GM21576 (cell line): ENCODE results near the gene SYCP2.
"Not testable (repeated sequence)": the region's sequence is repeated elsewhere in the genome, so short reads cannot be mapped to it uniquely, and the experiment has no call there.

ENCODE experiments used
- ATAC-seq: cut with Tn5 transposase; IDR thresholded peaks from one replicate; pipeline ENCODE4 v1.9.1; 2021; ENCODE audit warnings: mild to moderate bottlenecking, moderate library complexity; ENCODE audit not compliant: unreplicated experiment

SYCP2 gene

DNA sequence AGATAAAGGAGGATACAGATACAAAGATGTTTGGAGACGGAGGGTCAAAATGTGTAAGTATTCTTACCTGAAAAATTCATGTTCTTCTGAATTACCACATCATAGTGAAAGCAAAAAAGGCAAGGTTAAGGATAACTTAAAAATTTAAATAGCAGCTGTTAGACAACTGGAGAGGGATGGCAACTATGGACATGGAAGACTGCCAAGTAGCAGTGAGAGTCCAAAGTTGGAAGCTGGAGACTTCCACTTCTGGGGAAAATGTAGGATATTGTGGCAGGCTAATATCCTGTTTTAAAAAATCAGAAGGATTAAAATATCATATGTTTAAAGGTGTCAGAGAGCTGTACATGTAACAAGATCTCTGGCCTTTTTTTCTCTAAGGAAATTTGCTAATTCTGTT, 29.8 kb downstream of the SYCP2 start:
- ATAC-seq: no peak

DNA sequence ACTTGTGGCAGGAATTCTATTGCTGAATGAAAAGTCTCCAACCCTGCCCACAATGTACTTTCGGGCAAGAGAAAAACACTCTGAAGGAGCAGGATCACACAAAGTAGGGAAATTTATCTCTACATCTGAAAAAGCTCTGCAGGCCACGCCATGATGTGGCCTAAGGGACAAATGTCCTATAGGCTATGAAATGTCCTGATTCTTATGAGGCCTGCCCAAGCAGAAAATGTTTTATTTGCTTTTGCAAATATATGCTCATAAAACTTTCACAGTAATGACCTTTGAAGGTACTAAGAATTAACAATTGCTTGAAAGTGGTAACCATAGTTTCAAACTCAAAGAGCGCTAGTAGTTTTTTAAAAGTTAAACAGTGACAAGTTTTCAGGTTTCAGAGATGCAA, 31.0 kb downstream of the SYCP2 start:
- ATAC-seq: no peak

DNA sequence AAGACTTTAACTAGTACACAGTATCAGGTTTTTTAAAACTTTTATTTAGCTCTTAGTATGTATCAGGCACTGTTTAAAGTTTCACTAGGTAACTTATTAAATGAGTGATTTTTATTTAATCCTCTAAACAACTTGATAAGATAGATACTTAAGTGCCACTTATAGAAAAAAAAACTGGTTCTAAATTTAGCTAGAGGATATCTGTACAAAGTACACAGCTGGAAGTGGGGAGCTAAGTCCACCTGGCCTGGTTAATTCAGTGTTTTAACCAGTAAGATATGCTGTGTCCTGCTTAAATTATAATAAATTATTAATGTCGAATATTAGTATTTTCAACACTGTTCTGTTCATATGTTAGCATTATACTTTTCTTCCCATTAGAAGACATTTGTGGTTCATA, 37.5 kb downstream of the SYCP2 start:
- ATAC-seq: no peak

DNA sequence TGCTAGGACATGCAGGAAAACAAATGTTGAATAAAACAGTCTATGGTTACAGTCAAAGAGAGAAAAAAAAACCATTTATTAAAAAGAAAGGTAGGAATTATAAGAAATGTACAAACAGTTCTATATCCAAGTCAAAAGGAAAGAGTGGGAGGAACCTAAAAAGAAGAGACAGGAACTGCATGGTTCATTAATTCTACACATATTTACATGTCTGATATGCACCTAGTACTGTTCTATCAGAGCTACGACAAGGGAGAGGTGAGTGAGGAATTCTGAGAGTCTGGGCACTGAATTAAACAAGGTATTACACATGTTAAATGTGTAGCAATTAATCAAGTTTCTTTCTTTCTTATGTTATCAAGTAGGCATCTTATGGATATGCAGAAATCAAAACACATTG, 41.9 kb downstream of the SYCP2 start:
- ATAC-seq: no peak

DNA sequence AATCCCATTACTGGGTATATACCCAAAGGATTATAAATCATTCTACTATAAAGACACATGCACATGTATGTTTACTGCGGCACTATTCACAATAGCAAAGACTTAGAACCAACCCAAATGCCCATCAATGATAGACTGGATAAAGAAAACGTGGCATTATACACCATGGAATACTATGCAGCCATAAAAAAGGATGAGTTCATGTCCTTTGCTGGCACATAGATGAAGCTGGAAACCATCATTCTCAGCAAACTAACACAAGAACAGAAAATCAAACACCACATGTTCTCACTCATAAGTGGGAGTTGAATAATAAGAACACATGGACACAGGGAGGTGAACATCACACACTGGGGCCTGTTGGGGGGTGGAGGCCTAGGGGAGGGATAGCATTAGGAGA, 43.4 kb downstream of the SYCP2 start:
- ATAC-seq: not testable (repeated sequence)

DNA sequence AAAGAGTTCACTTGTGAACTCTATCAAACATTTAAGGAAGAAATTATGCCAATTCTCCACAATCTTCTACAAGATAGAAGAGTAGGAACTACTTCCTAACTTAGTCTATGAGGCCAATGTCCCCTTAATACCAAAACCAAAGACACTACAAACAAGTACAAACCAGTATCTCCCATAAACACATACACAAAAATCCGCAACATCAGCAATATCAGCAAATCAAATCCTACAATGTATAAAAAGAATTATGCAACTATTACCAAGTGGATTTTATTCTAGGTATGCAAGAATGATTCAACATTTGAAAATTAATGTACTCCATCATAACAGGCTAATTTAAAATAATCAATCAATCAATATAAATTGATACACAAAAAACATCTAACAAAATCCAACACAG, 45.4 kb downstream of the SYCP2 start:
- ATAC-seq: no peak

DNA sequence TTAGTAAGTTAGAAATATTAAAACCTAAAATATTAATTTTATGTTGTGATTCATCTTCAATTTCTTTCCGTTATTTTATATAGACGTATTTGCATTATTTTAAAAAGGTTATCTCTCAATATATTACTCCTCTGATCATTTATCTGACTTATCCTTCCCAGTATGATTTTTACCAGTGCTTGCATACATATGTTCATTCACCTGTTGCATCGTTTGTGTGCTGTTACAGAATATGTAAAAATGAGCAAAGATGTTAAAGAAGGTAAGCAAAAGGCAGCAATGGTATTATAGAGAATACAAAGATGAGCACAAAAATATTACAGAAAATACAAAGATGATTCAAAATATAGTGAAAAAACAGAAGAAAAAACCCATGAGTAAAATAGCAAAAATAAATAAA, 48.9 kb downstream of the SYCP2 start:
- no peak for ATAC-seq

DNA sequence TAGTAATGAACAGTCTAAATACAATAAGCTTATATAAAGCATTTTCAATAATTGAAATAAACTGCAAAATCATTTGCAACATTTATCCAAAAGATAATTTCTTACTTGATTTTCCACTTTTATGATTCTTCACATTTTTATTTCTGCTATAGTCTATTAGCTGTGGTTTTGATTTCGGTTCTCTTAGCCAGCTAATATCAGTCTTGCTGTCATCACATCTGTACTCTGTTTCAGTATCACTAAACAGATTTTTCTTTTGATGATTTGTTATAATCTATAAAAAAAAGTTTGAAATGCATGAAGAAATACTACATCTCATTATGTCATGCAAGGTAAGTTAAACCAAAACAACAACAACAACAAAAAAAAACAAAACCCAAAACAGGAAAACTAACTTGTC, 53.2 kb downstream of the SYCP2 start:
- ATAC-seq: no peak

DNA sequence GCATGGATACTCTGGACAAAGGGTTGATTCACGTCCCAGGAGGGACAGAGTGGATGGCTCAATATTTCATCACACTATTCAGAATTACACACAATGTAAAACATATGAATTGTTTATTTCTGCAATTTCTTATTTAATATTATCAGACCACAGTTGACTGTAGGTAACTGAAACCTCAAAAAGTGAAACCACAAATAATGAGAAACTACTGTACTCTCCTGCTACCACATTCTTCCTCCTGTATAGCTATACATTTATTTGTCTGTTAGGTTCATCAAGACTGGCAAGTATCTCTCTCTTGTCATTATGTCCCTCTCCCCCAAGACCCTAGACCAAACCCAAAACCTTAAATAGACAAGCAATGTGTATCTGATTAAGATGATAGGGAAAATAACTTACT, 60.0 kb downstream of the SYCP2 start:
- no peak for ATAC-seq

DNA sequence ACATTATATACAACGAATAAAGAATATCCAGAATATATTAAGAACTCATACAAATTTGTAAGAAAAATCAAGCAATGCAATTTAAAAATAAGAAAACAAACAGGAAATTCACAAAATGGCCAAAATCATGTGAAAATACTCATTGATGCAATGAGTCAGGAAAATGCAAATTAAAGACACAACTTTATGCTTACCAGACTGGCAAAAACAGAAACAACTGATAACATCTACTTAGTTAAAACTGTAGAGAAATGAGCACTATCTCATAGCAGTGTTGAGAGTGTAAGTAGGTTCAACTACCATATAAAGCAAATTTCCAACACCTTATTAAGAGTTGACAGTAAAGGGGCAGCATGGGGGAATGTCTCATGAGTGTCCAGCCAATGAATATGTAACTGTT, 62.3 kb downstream of the SYCP2 start:
- ATAC-seq: no peak

DNA sequence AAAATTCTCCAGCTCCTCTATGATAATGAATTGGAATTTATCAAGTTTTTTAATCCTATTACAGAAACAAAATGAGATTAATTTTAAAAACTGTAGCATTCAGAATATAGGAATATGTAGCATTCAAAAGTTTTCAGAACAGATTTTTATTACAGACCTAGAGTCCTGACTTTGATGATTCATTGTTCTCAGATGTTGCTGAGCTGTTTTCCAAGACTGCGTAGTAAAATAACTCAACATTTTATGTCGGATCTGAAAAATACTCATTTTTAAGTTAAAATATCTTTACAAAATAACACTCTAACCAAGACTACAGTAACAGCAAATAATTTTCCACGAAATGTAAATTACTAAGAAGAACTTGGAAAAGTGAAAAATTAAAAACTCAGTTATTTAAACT, 67.1 kb downstream of the SYCP2 start:
- no peak for ATAC-seq

DNA sequence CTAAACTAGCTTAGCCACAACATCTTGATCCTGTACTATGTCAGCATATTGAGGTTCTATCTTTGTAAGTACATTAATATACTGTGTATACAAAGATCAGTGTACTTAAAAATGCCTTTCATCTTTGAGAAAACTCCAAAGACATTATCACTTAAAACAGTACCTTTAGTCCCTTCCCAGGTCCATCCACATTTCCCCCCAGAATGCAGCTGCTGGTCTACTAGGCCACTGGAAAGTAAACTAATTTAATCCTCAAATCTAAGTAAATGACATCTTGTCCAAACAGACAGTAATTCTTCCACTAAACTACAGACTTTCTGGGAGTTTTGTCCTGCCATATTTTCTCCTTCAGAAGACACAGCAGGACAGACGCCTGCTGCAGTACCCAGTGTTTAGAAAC, 68.7 kb downstream of the SYCP2 start:
- ATAC-seq: no peak

DNA sequence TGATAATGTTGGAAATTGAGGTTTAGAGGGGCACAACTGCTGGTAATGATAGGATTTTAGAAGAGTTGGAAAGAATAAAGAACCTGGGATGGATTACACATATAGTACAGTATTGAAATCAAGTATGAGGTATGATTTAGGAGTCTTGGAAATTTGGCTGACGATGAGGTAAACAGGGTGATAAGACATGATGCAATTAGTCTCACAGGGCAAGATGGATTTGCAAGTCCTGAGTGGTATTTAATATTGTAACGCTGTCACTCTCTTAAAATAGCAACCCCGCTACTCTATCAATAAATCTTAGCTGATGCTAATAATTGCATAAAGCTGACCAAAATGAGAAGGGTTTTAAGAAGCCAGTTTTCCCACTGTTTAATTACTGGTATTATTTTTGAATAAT, 70.4 kb downstream of the SYCP2 start:
- no peak for ATAC-seq

DNA sequence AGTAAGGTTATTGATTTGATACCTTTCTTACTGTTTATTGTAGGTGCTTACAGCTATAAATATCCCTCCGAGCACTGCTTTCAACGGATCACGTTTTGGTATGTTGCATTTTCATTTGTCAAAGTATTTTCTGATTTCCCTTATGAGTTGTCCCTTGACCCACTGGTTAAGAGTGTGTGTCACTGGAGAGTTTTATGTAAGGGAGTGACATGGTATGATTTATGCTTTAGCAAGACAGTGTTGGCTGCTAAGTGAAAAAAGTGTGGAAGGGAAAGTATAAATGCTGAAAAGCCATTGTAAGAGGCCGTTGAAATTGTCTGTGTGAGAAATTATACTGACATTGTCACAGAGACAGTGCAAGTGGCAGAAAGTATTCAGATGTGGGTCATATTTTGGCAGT, 72.0 kb downstream of the SYCP2 start:
- no peak for ATAC-seq

DNA sequence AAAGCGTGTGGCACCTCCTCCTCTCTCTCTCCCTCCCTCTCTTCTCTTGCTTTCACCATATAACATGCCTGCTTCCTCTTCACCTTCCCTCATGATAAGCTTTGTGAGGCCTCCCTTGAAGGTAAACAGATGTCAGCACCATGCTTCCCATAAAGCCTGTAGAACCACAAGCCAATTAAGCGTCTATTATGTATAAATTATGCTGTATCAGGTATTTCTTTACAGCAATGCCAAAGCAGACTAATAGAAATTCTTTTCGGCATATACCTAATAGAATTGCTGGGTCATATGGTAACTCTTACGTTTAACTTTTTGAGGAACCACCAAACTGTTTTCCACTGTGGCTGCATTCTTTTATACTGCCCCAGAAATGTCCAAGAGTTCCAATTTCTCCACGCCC, 75.0 kb downstream of the SYCP2 start:
- ATAC-seq: no peak

DNA sequence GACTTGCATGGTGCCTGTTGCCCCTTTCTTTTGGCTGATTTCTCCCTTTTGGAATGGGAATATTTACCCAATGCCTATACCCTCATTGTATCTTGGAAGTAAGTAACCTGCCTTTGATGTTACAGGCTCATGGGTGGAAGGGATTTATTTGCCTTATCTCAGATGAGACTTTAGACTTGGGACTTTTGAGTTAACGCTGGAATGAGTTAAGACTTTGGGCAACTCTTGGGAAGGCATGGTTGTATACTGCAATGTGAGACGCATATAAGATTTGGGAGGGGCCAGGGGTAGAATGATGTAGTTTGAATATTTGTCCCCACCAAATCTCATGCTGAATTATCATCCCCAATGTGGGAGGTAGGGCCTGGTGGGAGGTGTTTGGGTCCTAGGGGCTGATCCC, 75.5 kb downstream of the SYCP2 start:
- ATAC-seq: no peak

DNA sequence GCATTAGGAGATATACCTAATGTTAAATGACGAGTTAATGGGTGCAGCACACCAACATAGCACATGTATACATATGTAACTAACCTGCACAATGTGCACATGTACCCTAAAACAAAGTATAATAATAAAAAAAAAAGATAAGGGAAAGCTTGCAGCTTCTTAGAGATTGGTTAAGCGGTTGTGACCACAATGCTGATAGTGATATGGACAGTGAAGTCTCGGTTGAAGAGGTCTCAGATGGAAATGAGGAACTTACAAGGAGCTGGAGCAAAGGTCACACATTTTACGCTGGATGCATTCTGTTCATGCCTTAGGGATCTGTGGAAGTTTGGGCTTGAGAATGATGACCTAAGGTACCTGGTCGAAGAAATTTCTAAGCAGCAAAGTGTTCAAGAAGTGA, 76.5 kb downstream of the SYCP2 start:
- not testable (repeated sequence) for ATAC-seq

DNA sequence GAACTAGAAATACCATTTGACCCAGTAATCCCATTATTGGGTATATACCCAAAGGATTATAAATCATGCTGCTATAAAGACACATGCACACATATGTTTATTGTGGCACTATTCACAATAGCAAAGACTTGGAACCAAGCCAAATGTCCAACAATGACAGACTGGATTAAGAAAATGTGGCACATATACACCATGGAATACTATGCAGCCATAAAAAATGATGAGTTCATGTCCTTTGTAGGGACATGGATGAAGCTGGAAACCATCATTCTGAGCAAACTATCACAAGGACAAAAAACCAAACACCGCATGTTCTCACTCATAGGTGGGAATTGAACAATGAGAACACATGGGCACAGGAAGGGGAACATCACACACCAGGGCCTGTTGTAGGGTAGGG, 76.9 kb downstream of the SYCP2 start:
- ATAC-seq: not testable (repeated sequence)

DNA sequence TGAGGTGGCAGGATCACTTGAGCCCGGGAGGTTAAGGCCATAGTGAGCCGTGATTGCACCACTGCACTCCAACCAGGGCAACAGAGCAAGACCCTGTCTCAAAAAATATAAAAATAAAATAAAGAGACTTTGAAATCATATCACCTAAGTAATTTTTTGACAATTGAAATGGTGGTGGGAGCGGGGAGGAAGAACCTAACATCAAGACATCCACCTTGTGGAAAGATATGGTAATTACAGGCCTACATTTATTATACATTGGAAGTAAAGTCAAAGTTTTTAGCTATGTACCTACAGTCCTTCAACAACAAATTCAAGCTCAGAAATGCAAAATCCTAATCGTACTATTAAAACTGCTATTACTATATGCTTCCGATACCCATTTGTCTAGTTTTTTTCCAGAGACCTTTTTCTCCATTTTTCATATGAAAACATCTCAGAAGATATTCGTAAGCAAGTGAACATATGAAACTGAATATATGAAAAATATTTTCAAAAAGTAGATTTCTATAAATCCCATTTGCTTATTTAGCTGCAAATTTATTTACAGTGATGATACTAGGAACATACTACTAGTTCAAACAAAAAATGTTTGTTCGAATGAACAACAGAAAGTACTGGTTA, 83.3 kb downstream of the SYCP2 start:
- ATAC-seq: no peak

DNA sequence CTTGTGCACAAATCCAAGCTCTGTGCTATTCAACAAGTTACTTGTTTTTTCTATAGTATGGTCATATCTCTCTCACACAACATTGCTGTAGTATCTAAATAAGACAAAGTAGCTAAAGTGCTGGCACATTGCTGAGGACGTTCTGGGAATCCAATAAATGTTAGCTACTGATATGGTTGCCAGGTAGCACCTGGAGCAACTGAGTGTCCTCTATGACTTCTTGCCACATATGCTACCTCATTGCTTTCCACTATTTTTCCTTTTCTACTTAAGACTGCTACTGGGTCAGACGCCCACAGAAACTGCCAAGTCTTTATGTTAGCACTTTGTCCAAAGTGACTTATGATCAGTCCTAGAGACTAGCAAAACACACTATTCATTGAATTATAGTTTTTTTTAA, 85.3 kb downstream of the SYCP2 start:
- no peak for ATAC-seq

DNA sequence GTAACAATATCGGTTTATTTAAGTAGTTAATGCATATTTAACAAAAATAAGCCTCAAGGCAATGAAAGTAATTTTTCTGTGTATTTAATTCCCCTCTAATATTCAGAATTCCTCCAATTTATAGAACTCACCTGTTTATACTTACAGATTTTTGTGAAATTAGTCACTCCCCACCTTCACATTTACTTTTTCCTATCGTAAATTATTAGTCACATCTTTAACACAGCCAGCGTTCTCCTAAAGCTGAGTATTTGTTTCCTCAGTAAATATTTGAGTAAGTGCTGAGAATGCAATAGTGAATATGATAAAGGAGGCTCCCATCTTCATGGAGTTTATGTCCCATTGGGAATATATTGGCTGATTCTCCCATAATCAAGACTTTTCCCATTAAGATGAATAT, 88.0 kb downstream of the SYCP2 start:
- ATAC-seq: no peak

DNA sequence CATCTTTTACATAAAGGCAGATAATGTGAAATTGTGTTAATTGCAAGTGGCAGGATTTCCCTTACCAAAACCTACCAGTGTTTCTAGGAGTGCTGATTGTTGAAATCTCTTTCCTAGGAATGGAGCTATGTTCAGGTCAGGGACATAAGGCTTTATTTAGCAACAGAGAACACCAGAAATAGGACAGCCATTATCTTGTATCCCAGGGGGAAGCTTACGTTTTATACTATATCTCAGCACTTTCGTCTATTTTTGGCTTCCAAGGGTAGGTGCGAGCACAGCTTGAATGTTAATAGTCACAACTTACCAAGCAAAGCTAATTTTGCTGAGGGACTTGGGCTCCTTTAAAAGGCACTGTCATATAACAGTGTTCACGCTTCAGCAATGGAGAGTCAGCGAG, 94.0 kb downstream of the SYCP2 start:
- ATAC-seq: no peak

DNA sequence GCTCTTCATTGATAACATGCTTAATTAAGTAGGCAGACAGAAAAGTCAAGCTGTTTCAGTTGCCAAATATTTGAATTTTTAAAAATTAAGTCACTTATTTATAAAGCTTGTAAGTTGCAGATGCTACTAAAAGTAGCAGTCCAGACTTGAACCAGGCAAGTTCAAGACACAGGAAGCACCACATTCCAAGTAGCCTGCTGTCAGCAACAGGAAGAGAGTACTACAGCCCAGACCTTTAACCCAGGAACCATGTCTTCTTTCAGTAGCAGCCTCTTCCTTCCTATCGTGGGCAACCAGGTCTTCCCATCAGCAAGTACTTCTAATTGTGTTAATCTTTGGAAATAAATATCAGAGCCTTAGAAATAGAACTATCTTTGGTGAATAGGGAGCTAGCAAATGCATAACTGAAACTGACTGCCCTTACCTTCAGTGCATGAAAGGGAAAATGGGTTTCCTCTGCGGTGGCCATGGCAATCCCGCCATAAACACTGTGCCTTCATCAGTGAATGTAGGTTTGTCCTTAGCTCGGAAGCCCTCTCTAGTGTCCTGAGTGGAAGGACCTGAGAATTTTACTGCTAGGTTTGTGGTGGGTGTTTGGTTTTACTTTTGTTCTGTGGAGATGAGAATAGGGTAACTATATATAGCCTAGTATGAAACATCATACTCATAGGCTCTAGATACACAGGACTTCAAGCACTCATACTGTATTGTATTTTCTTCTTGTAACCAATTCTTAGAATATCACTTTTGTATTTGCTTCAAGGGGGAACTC, 95.6 kb downstream of the SYCP2 start:
- ATAC-seq: peak; percentile 86
